ENCODE measurements around the gene DNPH1.

DNPH1 gene, protein sequence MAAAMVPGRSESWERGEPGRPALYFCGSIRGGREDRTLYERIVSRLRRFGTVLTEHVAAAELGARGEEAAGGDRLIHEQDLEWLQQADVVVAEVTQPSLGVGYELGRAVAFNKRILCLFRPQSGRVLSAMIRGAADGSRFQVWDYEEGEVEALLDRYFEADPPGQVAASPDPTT
- 8.1 to 14.5 (median 10.6) reads per million in 4 donors for total RNA-seq

DNA sequence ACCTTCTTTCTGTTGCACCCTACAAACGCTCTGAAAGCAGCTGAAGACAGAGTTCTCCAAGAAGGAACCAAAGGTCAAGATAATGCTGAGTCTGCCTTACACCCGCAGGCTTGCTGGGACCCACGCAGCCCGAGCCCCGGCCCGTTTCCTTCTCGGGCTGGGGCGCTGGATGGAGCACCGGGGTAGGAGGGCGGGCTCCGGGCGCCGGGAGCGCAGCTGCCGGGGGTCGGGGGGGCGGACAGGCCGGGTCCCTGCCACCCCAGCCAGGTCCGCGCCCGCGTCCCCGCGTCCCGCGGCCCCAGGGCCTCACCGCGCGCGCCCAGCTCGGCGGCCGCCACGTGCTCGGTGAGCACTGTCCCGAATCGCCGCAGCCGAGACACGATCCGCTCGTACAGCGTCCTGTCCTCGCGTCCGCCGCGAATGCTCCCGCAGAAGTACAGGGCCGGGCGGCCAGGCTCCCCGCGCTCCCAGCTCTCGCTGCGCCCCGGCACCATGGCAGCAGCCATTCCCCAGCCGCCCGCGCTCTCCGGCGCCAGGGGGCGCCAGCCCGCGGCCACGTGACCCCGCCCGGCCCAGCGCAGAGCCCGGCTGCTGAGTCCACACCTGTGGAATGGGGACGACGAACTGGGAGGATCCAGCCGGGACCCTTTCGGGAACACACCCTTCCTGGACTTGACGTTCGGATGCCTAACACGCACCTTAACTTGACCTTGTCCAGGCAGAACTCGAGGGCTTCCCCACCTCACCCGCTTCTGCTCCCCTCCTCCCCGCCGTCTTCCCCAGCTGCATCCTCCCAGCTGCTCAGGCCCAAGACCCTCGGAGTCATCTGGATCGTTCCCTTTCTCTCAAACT, at the start of gene DNPH1:
Gene DNPH1 (minus strand): TSS at position 531 of the 852 bp plus-strand sequence. CDS start 25 bp downstream, at position 506.
- DNase-seq, result peak; percentile 59 to 78 (median 66)

DNA sequence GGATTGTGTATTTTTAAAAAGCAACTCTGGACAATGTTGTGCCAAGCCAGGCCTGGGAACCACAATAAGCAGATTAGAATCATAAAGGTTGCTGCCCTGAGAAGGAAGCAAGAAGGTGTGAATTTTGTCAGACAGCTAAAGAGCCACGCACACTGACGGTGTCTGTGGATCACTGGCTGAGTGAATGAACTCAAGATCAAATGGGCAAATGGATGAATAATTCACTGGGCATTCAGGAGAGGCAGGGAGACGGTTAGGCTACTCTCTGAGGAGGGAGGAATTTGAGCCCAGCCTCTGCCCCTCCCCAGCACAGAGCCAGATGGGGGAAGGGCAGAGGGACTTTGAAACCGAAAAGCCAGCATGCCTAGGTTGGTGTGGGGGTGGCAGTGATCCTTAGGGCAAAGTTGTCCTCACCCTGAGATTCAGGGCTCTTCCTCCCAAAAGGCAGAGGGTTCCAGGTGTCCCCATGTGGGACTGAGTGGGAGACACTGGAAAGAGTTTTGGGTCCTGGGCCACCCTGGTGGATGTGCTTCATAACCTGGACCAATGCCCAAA, 49.3 kb upstream of the DNPH1 start:
- DNase-seq, result no peak

DNA sequence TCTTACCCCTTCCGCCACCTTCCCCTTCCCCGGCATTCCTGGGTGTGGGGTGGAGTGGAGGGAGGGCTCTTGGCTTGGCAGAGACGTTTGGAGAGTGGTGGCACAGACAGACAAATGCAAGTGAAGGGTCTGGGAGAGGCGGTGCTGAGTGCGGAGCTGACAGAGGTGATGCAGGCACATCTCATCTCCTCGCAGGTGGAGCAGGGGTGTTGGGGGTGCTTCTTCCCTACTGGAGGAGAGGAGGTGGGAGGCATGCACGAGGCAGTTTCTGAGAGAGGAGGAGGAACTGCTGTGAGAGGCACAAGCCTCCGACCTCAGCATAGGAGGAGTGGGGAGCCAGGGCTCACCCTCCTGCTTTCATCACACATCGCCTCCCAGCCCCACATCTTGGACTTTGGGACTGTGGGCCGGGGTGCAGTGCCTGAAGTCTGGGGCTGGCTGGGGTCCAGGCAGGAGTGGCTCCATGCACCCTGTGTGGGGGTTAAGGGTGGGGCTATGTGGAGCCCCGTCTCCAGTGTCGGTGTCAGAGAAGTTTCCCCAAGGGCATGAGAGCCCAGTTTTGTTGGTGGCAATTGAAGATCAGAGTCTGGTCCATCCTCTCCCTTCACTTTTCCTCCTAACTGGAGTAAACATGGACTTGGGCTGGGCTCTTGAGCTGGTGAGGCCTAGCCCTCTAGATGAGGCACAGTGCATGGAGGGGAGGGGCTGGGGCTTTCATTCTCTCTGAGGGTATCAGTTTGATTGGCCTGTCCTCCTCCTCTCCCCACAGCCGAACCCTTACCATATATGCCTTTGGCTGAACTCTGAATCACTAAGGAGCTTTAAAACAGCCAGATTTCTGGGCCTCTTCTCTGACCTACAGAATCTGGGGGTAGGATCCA, 48.6 kb upstream of the DNPH1 start:
- DNase-seq, result no peak

DNA sequence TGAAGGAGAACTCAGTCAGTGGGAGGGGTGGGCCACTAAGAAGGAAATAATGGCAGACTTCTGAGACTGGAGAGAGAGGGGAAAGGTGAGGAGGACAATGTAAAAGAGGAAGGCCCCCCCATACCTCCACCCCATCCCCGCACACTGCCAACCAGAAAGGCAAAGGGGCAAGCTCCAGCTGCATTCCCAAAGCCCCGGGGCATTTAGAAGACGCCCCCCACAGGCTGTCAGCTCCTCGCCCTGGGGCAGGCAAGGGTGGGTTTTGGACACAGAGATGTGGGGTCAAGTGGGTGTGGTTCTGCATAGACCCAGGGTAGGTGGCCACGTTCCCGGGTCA, 48.0 kb upstream of the DNPH1 start:
- no peak for DNase-seq

DNA sequence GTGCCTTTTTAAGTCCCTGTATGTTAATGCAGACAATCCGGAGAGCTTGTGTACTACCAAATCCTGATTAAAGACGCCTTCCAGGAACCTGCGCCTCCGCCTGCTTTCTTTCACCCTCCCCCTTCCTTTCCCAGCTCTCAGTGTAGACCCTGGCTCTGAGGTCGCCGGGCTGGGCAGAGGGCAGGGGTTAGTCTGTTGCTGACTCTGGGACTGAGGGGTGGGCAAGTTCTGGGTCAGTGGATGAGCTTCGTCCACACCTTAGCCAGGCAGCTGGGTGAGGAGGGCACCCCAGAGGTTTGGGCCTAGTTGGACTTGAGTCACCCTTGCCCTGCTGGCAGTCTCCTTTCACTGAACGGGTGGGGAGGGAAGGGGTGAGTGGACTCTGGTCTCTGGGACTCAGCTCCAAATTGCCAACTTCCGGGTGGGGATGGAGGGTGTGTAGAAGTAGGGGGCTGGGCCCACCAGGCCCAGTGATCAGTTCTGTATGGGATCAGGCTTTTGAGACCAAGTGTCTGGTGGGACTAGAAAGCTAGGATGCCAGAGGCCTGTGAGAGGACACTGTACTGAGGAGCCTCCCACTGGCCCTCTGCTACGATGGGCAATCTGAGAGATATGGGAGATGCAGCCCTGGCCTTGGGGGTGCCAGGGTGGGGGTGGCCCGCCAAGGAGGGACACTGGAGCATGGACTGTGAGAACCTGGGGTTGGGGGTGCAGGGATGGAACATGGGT, 47.5 kb upstream of the DNPH1 start:
- no peak for DNase-seq

DNA sequence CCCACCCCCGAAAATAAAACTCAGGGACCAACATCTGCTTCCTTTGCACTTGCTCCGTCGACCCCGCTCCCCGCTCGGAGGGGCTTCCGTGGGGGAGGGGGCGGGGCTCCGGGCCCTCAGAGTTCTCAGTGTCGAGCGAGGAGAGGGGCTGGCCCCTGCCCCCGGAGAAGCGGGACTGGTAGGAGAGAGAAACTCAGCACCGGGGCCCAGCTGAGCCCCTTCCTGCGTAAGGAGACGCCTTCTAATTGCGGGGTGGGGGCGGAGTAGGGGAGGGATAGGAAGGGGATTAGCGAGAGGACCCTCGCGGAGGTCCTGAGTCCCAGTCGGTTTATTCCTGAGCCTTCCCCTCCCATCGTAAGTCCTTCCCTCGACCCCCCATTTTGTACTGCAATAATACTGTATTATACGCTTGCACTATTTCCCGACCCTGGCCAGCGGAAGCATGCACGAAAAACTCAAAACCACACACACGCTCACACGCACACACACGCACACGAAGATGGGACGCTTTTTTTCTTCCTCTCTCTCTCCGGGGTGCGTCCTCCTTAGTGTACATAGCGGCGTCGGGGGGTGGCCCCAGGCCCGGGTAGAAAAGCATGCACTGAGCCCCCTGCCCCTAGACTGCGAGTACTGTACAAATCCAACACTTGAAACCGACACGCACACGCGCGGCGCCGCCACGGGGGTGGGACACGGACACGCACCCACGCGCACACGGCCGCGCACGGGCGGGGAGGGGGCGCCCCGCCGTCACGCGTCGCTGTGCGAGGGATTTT, 46.7 kb upstream of the DNPH1 start:
- peak in 2 of 5 donors; percentile 24 to 60 for DNase-seq

DNA sequence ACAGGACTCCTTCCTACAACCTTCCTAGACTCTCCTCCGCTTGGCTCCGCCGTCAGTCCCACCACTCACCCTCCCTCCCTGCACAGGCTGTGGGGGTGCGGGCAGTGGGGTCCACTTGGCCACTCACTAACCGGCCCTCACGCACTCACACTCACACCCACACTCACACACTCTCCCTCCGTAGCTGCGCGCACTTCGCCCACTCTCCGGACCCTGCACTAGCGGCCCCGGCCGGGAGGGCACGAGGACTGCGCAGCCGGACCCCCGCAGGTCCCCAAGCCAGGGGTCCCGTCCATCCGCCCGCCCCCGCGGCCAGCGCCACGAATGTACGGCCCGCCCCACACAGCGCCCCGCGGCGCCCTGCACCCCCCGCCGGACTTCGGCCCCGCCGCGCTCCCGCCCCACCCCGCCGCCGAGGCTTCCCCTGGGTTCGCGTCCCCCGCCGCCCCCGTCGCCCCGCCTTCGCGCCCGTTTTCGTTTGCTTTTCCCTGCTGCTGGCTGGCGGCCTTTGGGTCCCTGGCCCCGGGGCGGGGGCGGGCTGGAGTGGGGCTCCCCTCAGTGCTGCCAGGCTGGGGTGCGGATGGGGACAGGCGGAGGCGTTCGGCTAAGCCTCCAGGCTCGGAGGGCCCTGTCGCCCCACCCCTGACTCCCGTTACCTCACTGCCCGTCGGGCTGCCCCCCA, 45.8 kb upstream of the DNPH1 start:
- DNase-seq, result peak in 1 of 5 donors; percentile 20

DNA sequence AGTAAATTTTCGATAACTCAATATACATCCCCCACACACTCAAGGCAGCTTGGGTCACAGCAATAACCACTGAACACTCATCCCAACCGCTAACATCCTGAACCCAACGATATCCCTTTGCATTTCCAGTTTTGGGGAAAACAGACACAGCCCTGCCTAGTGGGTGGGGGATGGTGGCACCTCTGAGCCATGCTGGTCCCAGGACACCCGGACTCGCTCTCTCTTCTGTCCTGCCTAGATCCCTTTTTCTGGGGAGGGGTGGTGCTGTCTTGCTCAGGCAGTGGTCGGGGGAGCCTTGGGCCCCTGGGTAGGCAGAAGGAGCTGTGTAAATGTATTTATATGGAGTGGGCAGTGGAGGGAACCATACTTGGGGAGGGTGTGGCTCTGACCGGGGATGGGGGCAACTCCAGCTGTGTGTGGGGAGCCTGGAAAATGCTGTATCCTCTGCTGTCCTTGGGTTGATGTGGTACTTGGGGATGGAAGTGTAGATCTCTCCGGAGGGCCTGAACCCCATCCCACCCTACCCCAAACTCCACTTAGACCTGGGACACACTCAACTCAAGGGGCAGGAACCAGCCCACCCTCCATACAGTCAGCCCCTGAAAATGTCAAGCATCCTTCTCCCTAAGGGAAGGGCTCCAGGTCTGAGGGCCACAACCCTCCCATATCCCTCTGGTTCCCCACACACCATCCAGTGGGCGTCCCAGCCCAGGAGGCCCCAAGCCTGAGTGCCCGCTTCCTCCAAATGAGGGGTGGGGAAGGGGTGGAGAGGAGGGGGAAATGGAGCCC, 45.0 kb upstream of the DNPH1 start:
- DNase-seq, result no peak

DNA sequence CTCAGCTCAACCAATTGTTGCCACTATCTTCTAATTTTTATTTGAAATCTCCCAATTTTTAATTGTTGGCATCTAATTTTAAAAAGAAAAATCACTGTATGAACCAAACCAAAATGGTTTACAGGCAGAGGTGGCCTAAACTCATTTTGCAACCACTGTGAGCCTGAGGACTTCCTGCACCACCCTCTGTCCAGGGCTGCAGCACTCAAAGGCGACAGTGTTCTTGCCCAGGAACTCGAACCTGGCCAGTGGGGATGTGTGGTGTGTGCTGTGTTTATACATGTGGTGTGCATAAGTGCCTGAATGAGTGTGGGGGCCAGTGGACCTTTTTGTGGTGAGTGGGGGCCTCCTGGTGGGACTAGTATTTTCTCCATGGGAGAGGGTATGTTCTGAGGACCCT, 44.4 kb upstream of the DNPH1 start:
- DNase-seq, result no peak

DNA sequence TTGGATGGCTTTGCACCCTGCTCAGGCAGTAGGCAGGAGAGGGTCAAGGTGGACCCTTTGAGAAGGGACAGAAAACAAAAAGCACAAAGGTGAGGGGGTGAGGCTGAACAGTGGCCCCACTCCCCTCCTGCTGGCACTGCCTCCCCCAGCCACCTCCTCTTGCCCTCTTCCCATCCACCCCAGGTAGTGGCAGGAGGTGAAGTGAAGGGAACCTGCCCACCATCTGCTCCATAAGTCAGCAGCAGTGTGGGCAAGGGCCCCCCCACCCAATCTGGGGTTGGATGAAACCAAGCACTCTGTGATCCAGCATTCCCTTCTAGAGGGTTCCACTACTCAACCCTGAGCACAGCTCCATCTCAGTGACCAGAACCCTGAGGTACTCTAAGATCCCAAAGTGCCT, 42.7 kb upstream of the DNPH1 start:
- DNase-seq, result no peak

DNA sequence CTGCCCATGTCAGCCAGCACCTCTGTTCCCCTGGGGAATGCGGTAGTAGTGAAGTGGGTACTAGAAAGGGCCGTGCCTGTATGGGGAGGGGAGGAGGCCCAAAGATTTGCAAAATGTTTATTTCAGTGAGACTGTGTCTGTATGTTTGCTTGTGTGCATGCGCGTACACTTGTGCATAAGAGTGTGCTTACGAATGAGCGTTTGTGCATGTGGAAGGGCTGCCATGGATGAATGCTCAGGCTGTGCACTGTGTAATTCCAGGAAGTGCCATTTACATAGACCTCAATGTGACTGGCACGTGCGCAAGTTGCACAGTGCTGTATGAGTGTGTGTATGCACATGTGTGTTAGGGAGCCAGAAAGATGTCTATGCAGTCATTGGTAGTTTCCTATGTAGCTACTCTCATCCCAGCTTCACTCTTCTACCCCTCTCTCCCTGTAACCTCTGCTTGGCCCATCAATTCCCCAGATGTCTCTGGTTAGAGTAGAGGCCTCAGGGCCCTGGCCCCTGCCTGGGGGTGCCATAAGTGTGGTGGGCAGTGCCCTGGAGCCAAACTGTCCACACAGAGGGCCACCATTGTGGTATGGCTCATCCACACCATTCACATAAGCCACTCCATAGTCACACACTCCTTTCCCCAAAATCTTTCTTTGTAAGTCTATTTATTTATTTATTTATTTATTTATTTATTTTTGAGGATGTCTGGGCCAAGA, 42.0 kb upstream of the DNPH1 start:
- DNase-seq, result no peak

DNA sequence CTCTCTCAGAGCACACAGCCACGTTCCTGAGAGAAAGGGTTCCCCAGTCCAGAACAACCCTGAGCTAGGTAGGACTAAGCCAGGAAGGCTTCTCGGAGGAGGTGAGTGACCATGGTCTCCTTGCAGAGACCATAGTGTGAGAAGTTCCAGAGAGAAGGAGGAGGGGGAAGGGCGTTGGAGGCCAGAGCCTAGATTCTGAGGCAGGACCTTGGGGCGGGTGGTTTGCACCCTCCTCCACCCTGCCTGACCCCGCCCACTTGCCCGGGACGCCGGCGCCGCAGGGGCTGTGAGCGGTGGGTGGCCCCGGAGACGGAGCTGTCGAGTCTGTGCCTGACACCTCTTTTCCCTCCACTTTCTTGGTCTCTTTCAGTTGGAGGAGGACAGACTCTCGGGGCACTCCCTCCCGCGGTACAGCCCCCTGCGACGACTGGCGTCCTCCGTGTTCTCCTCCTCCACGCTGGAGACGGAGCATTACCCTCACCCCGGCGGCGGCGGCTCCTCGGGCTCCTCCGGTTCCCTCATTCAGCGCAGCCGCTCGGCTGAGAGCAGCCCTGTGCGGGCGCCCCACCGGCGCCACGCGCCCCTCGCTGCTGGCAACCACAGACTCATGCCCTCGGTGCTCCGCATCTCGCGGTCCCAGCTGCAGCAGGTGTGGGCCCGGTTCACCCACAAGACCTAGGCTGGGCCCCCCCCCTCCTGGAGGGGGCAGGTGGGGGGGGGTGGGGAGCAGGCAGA, 40.2 kb upstream of the DNPH1 start:
- DNase-seq, result peak in 3 of 5 donors; percentile 18 to 32 (median 24)

DNA sequence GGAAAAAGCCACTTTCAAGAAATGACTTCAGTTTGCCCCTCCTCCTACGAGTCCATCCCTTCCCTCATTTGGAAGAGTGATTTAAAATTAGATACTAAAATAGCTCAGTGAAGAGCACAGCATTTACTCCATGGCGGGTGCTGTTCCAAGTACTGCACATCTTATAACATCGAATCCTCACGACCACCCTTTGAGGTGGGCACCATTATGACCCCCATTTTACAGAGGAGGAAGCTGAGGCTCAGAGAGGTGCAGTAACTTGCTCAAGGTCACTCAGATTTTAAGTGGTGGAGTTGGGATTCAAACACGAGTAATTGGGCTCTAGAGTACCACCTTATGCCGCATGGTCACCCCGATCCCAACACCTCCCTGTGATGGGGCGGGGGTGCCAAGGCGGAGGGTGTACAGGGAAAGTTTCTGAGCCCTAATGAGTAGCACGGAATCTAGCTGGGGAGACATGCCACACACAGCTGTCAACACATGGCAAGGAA, 39.5 kb upstream of the DNPH1 start:
- DNase-seq, result no peak

DNA sequence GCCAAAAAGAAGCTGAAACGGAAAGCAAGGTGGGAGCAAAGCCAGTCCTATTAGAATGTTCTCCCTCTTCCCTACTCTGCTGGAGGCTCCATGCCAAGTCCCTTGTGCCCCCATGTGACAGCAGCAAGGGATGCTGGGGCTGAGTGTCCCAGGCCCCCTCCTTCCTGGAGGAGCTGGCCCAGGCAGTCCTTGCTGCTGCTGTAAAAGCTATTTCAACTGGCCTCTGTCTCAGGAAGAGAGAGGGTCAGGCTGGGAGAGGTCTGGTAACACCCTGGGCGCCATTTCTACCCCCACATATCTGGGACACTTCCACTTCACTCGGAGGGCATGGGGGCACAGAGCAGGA, 39.0 kb upstream of the DNPH1 start:
- DNase-seq, result no peak

DNA sequence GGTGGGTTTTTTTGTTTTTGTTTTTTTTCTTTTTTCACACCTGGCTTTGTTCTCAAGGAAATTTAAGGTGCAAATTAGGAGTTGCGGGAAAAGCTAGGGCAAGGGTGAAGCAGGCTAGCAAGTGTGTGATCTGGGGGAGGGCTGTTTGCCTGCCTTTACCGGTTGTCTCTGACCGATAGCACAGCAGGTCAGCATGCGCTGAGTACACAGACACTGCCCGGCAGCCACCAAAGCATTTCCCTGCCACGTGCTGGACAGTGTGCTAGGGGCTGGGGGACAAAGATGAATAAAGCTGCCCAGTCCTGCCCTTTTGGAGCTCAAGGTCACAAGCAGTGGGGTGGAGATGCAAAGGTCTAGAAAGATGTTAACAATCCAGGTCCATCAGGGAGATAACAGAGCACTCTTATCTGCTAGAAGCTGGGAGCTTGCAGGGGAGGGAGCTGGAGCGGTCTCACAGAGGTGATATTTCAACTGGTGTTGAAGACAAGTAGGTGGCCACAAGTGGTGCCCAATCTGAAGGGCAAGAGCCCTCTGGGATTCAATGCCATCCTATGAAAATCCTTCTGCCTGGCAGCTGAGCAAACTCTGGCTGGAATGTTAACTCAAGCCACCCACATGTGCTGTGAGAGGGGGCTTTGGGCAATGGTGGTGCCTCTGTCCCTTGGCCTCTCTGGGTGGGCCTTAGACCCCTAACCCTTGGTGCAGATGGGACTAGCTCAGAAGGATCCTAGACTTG, 38.5 kb upstream of the DNPH1 start:
- no peak for DNase-seq

DNA sequence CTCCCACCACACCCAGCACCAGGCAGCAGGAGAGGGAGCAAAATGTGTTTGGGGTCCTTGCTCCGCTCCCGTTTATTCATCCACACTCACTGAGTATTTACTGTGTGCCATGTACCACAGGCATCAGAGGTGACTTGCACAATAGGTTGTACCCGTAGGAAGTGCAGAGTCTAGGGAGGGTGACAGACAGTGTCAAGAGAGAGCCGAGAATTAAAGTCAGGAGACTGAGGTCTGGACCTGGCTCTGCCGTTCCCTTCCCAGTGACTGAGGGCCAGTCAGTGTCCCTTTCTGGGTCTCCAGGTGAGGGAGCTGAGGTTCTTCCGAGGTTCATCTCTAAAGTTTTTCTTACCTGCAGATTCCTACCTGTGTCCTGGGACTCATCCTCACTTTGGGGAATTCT, 36.3 kb upstream of the DNPH1 start:
- DNase-seq, result no peak

DNA sequence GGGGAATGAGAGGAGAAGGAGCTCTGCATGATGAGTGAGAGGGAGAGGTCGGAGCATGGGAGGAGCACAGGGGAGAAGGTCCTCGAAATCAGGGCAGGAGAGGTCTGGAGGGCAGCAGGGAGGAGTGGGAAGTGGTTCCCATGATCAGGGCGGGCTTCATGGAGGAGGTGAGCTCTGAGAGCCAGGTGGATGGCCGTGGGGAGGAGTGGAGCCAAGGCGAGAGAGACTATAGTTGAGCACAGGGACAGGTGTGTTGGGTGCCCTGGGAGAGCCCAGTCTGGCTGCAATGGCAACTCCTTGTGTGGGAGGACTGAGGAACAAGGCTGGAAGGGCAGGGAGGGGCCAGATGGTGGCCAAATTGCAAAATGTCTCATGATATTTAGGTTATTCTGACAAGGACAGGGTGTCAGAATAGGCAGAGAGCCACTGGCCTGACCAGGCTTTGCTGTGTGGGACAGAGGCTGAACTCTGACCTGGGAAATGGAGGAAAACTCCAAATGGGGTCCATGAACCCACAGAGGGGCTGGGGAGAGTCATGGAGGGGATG, 35.4 kb upstream of the DNPH1 start:
- no peak for DNase-seq
